HepG2 (cell line): ENCODE results near the gene IL17C. TPM values are rescaled to one million over a fixed set of nuclear protein-coding genes. Genes with fewer than 3 reads are reported as not detected.

Experiments
- CCAR2 ChIP-seq: fragments of 200-400 bp; formaldehyde crosslinking; optimal IDR thresholded peaks from 2 replicates; pipeline ENCODE3; 2018; ENCODE audit warnings: low read depth, mild to moderate bottlenecking, low read length, moderate library complexity
- GATAD2A ChIP-seq: IDR thresholded peaks from 2 replicates; pipeline ENCODE4 v1.6.1; 2016
- MIER3 ChIP-seq: IDR thresholded peaks from 2 replicates; pipeline ENCODE4 v1.6.1; 2016; ENCODE audit warnings: missing compliant biosample characterization, borderline replicate concordance
- MTERF4 ChIP-seq: sonication (generic); formaldehyde crosslinking; IDR thresholded peaks from 2 replicates; pipeline ENCODE4 v1.8.0; 2023; ENCODE audit warnings: mild to moderate bottlenecking, missing genetic modification reagents
- NR3C1 ChIP-seq: sonication (generic); formaldehyde crosslinking; IDR thresholded peaks from 2 replicates; pipeline ENCODE4 v1.4.0; 2020; ENCODE audit warnings: missing genetic modification reagents
- PBX3 ChIP-seq: sonication (generic); formaldehyde crosslinking; IDR thresholded peaks from 2 replicates; pipeline ENCODE4 v1.8.1; 2023; ENCODE audit warnings: missing genetic modification reagents, inconsistent platforms, borderline replicate concordance
- SUZ12 ChIP-seq: fragments of 150-350 bp; IDR thresholded peaks from 2 replicates; pipeline ENCODE4 v1.6.1; 2014; ENCODE audit warnings: low read depth, low read length
- TCF12 ChIP-seq, 2 experiments: fragments of 450-650 bp in 1 of 2; sonication (generic) in 1 of 2; formaldehyde crosslinking in 1 of 2; IDR thresholded peaks; 2 replicates each; pipeline versions ENCODE4 v1.6.1 to v1.8.0; 2017 to 2022; ENCODE audit warnings: antibody characterized with exemption in 1 of 2, mild to moderate bottlenecking in 1 of 2, missing genetic modification reagents in 1 of 2, moderate library complexity in 1 of 2
- TP53 ChIP-seq: sonication (generic); formaldehyde crosslinking; conservative IDR thresholded peaks from 2 replicates; pipeline ENCODE4 v1.4.0; 2020; ENCODE audit warnings: missing genetic modification reagents
- UBTF ChIP-seq: sonication (generic); formaldehyde crosslinking; IDR thresholded peaks from 2 replicates; pipeline ENCODE4 v1.4.0; 2020; ENCODE audit warnings: mild to moderate bottlenecking, missing genetic modification reagents
- ZNF124 ChIP-seq: sonication (generic); formaldehyde crosslinking; IDR thresholded peaks from 2 replicates; pipeline ENCODE4 v1.4.0; 2020; ENCODE audit warnings: missing genetic modification reagents
- ZNF17 ChIP-seq: sonication (generic); formaldehyde crosslinking; IDR thresholded peaks from 2 replicates; pipeline ENCODE4 v1.5.0; 2020; ENCODE audit warnings: mild to moderate bottlenecking, missing genetic modification reagents
- ZNF687 ChIP-seq: sonication (generic); formaldehyde crosslinking; IDR thresholded peaks from 2 replicates; pipeline ENCODE4 v1.5.1; 2020; ENCODE audit warnings: mild to moderate bottlenecking, missing genetic modification reagents, moderate library complexity
- ZNF770 ChIP-seq: sonication (generic); formaldehyde crosslinking; IDR thresholded peaks from 2 replicates; pipeline ENCODE4 v1.5.0; 2020; ENCODE audit warnings: mild to moderate bottlenecking, missing genetic modification reagents
- ZNF800 ChIP-seq: sonication (generic); formaldehyde crosslinking; IDR thresholded peaks from 2 replicates; pipeline ENCODE4 v1.4.0; 2020; ENCODE audit warnings: missing genetic modification reagents
- polyA plus RNA-seq, 8 experiments: library from polyadenylated mRNA; depleted of rRNA in 3 of 8; stranded (reverse) in 7 of 8; unstranded in 1 of 8; fragments of >200 nt; fragmentation: Illumina TruSeq in 4 of 8; extraction: Trizol in 4 of 8; gene quantifications; 2 replicates each; pipeline versions ENCODE4 v1.2.1 to v1.2.3, GENCODE V29; 2011 to 2016; ENCODE audit warnings: low read depth in 4 of 8, missing spikeins in 1 of 8, mixed read lengths in 1 of 8; ENCODE audit not compliant: insufficient read depth in 1 of 8
- total RNA-seq, 5 experiments: library from RNA; depleted of rRNA; stranded (reverse); fragments of >200 nt; fragmentation: Illumina TruSeq; extraction: Trizol; gene quantifications; 2 replicates each; pipeline ENCODE4 v1.2.3, GENCODE V29; 2016; ENCODE audit warnings: low read depth in 1 of 5

Gene IL17C
- total and polyA plus RNA-seq, 2 of the 13 experiments (the other 11 are each of a cell fraction or from before 2014, with no cell fraction given) = not detected

- TF ChIP-seq ZNF770 (peak; percentile 14; the same call in 1 of the 2 replicates), ZNF17 (CRISPR knock-in tag) (no peak), ZNF124 (CRISPR knock-in tag) (peak; percentile 67), MIER3 (CRISPR knock-in tag) (peak; percentile 39; the same call in 1 of the 2 replicates), CCAR2 (no peak), GATAD2A (peak; percentile 79), TCF12 (IDR thresholded peaks at IDR 0.05) (no peak), TCF12 (CRISPR knock-in tag; IDR thresholded peaks at IDR 0.05) (no peak), NR3C1 (CRISPR knock-in tag) (no peak), SUZ12 (no peak), PBX3 (CRISPR knock-in tag) (no peak), TP53 (CRISPR knock-in tag) (peak; percentile 66; the same call in 1 of the 2 replicates), UBTF (CRISPR knock-in tag) (peak; percentile 53; the same call in 1 of the 2 replicates), ZNF687 (CRISPR knock-in tag) (peak; percentile 99), ZNF800 (CRISPR knock-in tag) (0 out of 2 replicates have a peak, but pooled peaks have one; percentile 52), MTERF4 (no peak)
Measured at GRCh38 chr16:88618182-88618955, 20.0 kb upstream of the IL17C start (continued).
